Hindlimb muscle (tissue), 1 donor: Measurements from ENCODE around the gene TIMM22. TPM values are rescaled to one million over a fixed set of nuclear protein-coding genes. Genes with fewer than 3 reads are reported as not detected.
A peak's percentile ranks its signal among the peaks of the same experiment; 100 is the strongest.

Source experiments
- DNase-seq: peaks from one replicate; pipeline ENCODE4 v3.0.0-alpha.2; 2013
- polyA plus RNA-seq: library from polyadenylated mRNA; unstranded; fragments of 120-200 nt; gene quantifications from one replicate; pipeline ENCODE4 v1.2.1, GENCODE V29; 2013; ENCODE audit not compliant: insufficient read length

The TIMM22 gene
- polyA plus RNA-seq, 1 donor, result 14.9 TPM

DNA sequence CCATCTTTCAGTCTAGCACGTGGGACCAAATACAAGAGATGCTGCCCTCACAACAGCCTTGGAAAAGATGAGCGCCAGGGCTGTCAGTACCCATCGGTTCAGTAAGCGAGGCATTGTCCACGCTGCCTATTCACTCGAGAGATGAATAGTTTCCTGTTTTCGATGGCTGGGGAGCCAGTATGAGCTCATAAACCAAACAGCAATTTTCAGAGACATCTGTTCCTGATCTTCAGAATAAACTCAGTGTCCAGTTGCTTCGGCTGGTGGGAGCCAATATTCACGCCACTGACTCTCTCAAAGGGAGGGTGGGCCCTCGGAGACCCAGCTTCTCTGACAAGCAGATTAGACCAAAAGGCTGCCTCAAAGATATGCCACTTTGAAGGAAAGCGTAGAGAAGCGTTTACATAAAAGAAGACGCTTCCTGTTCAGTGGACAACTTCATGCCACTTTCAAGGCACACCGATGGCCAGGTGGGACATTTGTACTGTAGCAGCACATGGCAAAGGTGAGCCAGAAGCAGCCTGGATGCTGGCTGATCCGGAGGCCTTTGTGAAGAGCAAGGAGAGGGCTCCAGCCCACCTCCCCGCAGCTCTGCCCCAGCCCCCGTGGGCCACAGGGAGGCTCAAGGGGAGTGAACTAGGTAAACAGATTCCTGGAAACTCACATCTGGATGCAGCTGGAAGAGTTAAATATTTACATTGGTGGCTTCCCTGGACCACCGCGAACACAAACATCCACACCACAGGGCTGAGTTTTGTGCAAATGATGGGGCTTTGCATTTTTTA lies 6.0 kb downstream of the TIMM22 start:
- no peak for DNase-seq

DNA sequence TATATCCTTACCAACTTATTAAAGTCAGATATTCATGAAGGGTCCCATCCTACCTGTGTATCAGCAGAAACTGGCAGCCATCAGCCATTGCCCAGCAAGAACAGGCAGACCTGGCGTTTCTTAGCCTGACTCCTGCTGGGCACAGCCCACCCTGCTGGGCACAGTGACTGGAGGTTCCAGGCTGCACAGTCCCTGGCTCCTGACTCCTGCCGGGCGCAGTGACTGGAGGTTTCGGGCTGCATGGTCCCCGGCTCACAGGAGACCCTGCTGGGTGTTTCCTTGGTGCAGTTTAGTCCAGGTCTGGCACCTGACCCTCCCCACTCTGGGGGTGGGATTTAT lies 6.7 kb downstream of the TIMM22 start:
- no peak for DNase-seq

GRCh38 chr17:1003972-1004768 lies 7.2 kb downstream of the TIMM22 start:
- no peak for DNase-seq

DNA sequence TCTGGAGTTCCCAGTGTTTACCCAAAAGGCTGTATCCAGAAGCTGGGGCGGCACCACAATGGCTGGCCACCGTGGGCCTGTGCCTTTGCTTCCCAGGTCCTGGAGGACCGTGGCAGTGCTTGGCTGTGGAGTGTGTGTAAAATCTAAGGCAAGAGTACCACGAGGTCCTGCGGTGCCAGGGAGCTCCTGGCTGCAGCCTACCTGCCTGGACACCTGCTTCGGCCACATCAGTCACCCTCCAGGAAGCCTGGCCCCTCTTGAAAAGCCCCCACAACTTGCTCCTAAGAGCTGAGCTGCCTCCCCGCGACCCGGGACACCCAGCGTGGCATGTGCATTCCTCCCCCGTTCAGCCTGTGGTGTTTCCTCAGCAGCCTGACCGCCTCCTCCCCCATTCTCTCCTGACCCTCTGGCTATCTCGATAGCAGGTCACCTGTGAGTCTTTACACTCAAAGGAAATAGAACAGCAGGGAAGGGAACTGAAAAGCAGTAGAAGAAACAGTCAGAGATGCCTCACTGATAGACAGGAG lies 7.9 kb downstream of the TIMM22 start:
- no peak for DNase-seq

GRCh38 chr17:1005361-1005946 lies 8.5 kb downstream of the TIMM22 start:
- DNase-seq, result peak; percentile 70

- DNase-seq, result no peak
Measured at GRCh38 chr17:1006054-1006453, 9.1 kb downstream of the TIMM22 start.

- DNase-seq, result no peak
Measured at GRCh38 chr17:1007310-1008007, 10.5 kb downstream of the TIMM22 start.

DNA sequence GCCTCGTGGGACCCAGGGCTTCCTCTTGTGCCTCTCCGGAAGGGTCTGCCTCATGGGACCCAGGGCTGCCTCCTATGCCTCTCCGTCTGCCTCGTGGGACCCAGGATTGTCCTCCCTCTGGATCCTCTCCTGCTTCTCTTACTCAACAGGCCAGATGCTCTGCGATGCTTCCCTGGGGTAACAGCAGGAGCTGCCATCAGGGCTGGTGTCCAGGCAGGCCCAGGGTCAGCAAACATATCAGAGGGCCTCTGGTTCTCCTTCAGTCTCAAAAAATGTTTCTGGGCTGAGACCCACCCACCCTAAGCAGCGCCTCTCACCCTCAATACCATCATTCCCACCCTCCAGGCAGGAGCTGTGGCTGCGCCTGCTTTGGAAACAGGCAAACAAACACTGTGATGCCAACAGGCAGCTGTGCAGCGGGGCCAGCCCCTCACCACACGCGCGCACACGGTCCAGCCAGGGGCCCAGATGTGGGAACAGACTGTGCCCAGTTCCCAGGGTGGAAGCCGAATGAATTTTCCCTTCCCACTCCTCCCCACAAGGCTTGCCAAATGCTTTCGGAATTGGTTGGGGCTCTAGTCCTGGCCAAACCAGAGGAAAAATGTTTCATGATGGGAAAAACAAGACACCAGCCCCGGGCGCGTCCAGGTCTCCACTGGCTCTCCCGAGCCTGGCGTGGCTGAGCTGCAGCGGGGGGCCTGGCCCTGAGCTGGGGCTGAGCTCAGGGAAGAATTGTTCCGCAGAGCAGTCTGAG lies 11.3 kb downstream of the TIMM22 start:
- peak; percentile 83 for DNase-seq

DNA sequence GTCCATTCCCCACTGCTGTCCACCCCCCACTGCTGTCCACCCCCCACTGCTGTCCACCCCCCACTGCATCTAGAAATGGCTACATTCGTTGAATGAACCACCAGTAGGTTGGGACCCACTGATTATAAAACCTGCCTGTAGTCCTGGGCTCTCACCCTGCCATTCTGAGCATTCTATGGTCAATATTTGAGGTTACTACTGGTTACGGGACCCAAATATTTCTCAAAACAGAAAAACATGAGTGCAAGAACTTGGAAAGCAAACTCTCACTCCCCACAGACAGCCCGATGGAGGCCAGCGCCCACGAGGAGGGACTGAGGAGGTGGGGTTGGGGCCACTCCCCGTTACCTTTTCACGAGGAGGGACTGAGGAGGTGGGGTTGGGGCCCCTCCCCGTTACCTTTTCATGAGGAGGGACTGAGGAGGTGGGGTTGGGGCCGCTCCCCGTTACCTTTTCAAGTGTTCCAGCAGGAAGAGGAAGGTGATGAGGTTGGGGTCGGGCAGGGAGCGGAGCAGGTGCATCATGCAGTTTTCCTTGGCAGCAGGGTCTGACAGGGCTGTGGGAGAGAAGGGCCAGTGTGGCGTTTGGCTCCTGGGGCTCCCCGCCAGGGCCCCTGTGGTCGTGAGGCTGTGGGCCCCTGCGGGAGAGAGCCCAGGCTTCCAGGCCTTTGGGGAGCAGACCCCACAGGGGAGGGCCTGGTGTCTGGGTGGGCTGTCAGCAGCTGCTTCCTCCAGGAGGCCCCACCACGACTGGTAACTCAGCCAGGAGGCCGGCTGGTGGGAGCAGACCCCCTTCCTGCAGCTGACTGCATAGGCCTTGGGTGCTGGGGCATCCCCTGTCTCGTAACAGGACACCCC lies 12.5 kb downstream of the TIMM22 start:
- DNase-seq, result no peak

DNA sequence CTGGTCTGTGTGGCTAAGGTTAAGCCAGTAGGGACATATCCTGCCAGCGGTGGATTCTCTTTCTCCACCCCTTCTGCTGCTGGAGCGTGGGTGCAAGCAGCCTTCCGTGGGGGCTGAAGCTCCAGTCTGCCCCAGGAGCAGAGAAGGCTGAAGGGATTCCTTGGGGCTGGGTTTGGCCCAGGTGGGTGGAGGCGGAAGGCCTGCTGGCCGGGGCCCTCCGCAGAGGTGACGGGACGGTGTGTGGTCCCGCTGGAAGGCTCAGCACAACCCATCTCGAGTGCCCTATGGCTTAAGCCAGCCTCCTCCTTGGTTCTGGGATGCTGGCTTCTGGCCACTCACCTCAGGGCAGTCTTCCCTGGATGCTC lies 13.1 kb downstream of the TIMM22 start:
- DNase-seq, result no peak

- no peak for DNase-seq
Measured at GRCh38 chr17:1010586-1010985, 13.7 kb downstream of the TIMM22 start.

GRCh38 chr17:1011138-1011537 lies 14.2 kb downstream of the TIMM22 start:
- DNase-seq, result no peak

DNA sequence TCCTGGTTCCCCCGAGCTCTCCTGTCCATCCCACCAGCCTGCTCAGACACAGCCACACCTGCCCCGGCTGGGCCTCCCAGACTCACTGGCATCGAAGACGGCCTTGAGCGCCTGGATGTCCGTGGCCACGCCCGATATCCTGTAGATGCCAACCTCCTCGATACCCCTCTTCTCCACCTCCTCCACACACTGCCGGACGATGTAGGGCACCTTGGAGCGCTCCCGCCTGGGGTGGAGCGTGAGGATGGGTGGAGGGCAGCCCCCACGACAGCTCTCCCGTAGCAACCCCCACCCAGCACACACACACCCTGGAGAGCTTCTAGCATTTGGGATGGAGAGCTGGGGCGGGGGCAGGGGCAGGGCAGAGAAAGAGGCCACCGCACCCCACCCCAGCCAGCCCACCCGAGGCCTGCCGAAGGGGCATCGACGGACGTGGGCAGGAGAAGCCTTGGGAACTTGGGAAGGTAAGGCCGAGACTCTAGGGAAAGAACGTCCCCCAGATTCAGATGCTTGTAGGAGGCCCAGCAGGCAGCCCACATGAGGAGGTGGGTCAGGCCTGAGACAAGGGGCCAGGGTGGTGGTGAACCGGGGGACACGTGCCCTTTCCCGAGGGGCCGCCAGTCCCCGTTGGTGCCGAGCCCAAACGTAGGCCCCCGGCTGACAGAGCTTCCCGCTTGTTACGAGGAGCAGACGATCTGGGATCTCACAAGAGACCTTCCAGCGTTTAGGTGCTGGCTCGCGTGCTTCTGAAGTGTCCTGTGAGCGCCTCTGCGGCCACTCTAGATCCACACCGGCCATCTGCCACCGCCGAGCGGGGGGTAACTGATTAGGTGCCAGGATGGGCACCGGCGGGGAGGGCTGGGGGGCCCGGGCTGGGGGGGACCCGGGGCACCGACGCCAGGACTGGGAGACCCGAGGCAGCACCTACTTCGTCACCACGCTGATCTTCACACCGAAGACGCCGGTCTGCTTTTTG lies 15.1 kb downstream of the TIMM22 start:
- DNase-seq, result no peak

- DNase-seq, result no peak
Measured at GRCh38 chr17:1012823-1013728, 16.1 kb downstream of the TIMM22 start.

GRCh38 chr17:1013729-1014090 lies 16.8 kb downstream of the TIMM22 start:
- DNase-seq, result no peak

- no peak for DNase-seq
Measured at GRCh38 chr17:1018547-1018946, 21.6 kb downstream of the TIMM22 start.

GRCh38 chr17:1019451-1019850 lies 22.5 kb downstream of the TIMM22 start:
- no peak for DNase-seq

DNA sequence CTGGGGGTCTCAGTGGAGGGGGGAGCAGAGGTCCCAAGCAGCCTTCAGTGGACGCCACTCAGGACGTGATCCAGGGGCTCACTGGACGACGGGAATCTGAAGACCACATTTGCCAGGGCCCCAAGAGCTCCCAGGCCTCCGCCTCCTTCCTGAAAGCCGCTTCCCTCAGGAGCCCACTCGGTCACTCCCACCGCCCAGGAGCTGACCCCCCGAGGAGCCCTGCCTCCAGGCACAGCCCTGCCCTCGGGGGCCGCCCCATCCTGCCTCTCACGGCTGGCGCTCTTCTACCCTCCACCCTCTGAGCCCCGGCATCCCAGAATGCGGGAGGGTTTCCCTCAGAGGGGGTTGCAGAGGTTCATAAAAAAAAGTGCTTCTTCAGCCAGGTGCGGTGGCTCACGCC lies 24.2 kb downstream of the TIMM22 start:
- DNase-seq, result no peak
